HG02970 (cell line): ENCODE data around the gene BRSK2.

Source experiments
- ATAC-seq: cut with Tn5 transposase; IDR thresholded peaks from one replicate; pipeline ENCODE4 v1.9.1; 2021; ENCODE audit warnings: mild to moderate bottlenecking, moderate library complexity, moderate number of reproducible peaks; ENCODE audit not compliant: unreplicated experiment, low FRiP score

BRSK2 gene

GRCh38 chr11:1393038-1393710, 3.4 kb downstream of the BRSK2 start:
- no peak for ATAC-seq

GRCh38 chr11:1394936-1395772, 5.4 kb downstream of the BRSK2 start:
- ATAC-seq = no peak

GRCh38 chr11:1395773-1396374, 6.1 kb downstream of the BRSK2 start:
- ATAC-seq = no peak

- ATAC-seq = no peak
Observed at GRCh38 chr11:1396375-1396841, 6.7 kb downstream of the BRSK2 start.

- no peak for ATAC-seq
Observed at GRCh38 chr11:1397146-1397861, 7.6 kb downstream of the BRSK2 start.

GRCh38 chr11:1397862-1398527, 8.3 kb downstream of the BRSK2 start:
- ATAC-seq = no peak

GRCh38 chr11:1398528-1399235, 8.9 kb downstream of the BRSK2 start:
- ATAC-seq = no peak

GRCh38 chr11:1399386-1400316, 9.9 kb downstream of the BRSK2 start:
- ATAC-seq = no peak

- no peak for ATAC-seq
Observed at GRCh38 chr11:1400317-1401170, 10.8 kb downstream of the BRSK2 start.

GRCh38 chr11:1401171-1401445, 11.4 kb downstream of the BRSK2 start:
- no peak for ATAC-seq

GRCh38 chr11:1401656-1402221, 12.0 kb downstream of the BRSK2 start:
- no peak for ATAC-seq

- no peak for ATAC-seq
Observed at GRCh38 chr11:1402355-1403077, 12.8 kb downstream of the BRSK2 start.

GRCh38 chr11:1403078-1403620, 13.4 kb downstream of the BRSK2 start:
- ATAC-seq = no peak

GRCh38 chr11:1403721-1404460, 14.2 kb downstream of the BRSK2 start:
- ATAC-seq = no peak

- ATAC-seq = no peak
Observed at GRCh38 chr11:1404461-1405185, 14.9 kb downstream of the BRSK2 start.
